NCI-H1930 (cell line): ENCODE measurements around the gene OR4X2.
"Not testable (repeated sequence)": the region's sequence is repeated elsewhere in the genome, so short reads cannot be mapped to it uniquely, and the experiment has no call there.

Source experiments
- DNase-seq, 2 experiments: peaks; one replicate each; lab custom pipeline; 2025; lab: John Stamatoyannopoulos, UW

Gene OR4X2, protein sequence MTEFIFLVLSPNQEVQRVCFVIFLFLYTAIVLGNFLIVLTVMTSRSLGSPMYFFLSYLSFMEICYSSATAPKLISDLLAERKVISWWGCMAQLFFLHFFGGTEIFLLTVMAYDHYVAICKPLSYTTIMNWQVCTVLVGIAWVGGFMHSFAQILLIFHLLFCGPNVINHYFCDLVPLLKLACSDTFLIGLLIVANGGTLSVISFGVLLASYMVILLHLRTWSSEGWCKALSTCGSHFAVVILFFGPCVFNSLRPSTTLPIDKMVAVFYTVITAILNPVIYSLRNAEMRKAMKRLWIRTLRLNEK

DNA sequence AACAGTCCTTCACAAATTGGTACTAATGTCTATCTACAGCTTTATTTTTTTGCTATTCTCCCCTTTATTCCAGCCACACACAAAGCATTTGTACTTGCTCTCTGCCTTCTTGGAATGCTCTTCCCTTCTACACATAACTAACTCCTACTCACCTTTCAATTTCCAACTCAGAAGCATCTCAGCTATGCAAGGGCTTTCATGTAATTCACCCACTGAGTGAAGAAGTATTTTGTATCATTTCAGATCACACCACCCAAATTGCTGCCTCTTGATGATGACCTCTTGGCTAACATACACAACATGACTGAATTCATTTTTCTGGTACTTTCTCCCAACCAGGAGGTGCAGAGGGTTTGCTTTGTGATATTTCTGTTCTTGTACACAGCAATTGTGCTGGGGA lies at the start of gene OR4X2:
Gene OR4X2, plus strand, starts transcription at position 301 of the 400 bp plus-strand sequence. Its CDS starts 0 bp downstream, at position 301.
- no peak for DNase-seq

DNA sequence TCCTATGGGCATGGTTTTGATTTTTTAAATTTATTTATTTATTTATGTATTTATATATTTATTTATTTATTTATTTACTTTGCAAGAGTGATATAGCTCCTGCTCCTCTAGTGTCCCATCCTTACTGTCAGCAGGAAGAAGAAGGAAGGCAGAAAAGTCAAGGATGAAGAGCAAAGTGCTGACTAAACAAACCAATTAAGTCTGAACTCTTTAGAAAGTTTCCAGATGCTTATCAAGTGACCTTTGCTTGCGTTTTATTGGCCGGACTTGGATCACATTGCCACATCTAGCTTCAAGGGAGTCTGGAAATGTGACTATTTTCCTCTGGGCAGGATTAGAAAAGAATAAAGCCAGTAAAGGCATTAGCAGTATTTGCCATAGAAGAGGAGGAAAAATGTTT lies 37.0 kb upstream of the OR4X2 start:
- no peak for DNase-seq

DNA sequence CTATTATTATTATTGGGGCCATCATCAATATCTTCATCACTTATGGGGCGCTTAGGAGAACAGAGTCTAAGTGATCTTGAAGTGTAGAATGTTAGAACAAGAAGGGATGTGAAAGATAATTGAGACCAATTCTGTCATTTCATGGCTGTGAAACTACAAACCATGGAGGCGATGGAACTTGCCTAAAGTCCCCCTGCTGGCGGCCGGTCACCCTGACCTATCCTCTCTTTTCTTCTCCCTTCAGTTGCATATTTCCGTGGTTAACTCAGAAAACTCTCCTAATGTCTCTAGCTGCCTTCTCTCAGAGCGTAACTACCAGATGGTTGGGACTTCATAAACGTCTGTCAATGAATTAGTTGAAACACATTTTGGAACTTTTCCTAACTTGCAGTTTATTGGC lies 34.9 kb upstream of the OR4X2 start:
- no peak for DNase-seq

DNA sequence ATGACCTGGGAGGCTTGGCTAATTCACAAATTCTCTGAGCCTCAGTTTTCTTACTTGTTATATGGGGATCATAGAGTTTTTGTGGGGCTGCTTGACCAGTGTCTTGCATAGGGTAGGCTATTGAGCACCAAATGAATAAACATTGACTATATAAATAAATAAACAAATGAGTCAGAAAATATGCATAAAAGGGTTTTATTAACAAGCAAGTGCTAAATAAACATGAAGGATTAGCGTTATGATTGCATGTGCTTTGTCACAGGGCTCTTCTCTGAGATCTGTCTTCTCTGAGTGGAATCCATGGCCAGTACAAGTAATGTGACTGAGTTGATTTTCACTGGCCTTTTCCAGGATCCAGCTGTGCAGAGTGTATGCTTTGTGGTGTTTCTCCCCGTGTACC lies 28.4 kb upstream of the OR4X2 start, which contains the start of gene OR4B1:
Gene OR4B1, plus strand, starts transcription at position 301 of the 400 bp plus-strand sequence. Its CDS starts 0 bp downstream, at position 301.
- DNase-seq: no peak

DNA sequence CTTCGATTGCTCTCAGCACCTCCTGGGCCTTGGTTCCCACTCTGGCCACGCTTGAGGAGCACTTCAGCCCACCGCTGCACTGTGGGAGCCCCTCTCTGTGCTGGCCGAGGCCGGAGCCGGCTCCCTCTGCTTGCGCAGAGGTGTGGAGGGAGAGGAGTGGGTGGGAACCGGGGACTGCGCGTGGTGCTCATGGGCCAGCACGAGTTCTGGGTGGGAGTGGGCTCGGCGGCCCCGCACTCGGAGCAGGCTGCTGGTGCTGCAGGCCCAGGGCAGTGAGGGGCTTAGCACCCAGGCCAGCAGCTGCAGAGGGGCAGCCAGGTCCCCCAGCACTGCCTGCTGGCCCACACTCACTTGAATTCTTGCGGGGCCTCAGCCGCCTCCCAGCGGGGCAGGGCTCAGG lies 16.1 kb upstream of the OR4X2 start:
- no peak for DNase-seq

DNA sequence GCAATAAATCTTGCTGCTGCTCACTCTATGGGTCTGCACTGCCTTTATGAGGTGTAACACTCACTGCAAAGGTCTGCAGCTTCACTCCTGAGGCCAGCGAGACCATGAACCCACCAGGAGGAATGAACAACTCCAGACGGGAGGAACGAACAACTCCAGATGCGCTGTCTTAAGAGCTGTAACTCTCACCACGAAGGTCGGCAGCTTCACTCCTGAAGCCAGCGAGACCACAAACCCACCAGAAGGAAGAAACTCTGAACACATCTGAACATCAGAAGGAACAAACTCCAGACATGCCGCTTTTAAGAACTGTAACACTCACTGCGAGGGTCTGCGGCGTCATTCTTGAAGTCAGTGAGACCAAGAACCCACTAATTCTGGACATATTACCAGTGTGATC lies 14.8 kb upstream of the OR4X2 start:
- not testable (repeated sequence) for DNase-seq

DNA sequence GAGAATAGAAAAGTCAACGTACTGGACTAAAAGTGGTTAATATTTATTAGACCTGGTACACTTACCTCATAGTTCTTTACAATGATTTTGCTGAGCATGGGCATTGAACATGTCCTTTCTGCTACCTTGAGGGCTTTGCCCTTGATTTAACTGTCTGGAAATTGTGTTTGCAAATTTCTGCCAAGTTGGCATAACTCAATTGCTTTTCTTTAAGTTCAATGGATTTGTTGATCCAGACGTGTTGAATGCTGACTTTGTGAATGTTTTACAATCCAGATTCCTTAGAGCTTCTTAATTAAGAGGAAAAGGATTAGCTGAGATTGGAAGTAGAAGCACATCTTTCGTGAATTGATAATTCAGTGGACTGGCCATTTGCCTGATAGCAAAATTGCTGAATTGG lies 7.2 kb upstream of the OR4X2 start:
- DNase-seq: no peak

DNA sequence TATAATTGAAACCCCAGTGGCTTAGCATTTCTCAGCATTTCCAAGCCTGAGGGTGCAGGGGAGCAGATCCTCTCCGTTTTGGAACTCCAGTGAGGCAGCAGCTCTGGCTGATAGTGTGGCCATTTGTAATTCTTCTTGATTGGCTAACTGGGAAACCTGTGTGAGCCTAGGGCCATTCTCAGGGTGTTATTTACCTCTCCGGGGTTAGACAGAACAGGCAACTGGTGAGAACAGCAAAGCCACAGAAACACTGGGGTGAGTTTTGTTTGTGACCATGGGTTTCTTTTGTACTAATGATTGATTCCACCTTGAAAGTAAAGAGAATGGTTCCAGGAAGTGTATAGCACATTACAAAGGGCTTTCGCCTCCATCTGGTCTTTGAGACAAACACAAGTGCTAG lies 2.4 kb upstream of the OR4X2 start:
- DNase-seq: no peak

DNA sequence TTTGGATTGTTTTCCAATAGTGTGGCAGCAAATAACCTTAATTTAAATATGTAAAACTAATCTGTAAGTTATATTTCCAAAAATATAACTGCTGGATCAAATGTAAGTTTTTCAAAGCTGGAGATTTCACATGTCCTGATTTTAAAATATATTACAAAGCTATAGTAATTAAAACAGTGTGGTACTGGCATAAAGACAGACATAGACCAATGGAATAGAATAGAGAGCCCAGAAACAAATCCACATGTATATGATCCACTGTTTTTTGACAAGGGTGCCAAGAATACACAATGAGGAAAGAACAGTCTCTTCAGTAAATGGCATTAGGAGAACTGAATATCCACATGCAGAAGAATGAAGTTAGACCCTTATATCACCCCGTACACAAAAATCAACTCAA lies 4.0 kb downstream of the OR4X2 start:
- no peak for DNase-seq

DNA sequence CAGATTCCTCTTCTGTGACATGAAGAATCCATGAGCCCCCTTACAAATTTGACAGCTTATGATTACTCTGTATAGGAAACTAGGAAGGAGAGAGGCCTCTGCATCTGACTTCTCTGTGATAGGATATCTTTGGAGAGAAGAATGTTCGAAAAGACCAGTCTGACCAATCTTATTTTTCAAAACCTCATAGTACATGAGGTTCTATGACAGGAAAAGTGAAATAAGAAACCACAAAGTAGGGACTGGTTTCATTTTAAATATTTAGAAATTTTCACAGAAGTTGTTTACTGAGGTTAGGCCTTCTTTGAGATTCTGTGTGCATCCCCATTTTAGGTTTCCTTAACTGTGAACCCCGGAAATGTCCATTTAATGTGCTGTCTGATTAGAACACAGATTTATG lies 16.7 kb downstream of the OR4X2 start:
- no peak for DNase-seq

DNA sequence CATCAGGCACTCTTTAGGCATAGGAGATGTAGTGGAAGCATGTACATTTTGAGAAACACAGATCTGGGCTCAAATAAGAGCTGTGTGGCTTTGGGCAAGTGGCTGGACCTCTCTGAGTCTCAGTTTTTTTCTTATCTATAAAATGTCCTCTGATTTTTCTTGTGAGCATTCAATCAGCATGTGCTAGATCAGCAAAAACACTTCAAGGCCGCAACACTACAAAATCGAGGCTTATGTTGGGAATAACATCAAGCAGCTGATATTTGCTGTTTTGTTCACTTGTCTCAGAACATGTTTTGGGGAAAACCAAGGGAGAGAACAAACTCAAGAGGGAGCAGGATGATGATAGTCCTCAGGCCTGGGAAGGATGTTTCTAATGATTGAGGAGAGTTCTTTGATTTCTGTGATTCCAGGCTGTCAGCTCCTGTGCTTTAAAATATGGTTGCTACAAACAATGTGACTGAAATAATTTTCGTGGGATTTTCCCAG lies 18.6 kb downstream of the OR4X2 start, which contains the start of gene OR4X1:
Gene OR4X1, plus strand, starts transcription at position 439 of the 489 bp plus-strand sequence. Its CDS starts 0 bp downstream, at position 439.
- DNase-seq: no peak

DNA sequence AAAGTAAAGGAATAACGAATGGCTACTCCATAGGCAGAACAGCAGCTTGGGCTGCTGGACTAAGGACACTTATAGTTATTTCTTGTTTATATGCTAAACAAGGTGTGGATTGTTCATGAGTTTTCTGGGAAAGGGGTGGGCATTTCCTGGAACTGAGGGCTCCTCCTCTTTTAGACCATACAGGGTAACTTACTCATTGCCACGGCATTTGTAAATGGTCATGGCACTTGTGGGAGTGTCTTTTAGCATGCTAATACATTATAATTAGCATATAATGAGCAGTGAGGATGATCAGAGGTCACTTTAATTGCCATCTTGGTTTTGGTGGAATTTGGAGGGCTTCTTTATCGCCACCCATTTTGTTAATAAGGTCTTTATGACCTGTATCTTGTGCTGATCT lies 25.7 kb downstream of the OR4X2 start:
- DNase-seq: no peak

DNA sequence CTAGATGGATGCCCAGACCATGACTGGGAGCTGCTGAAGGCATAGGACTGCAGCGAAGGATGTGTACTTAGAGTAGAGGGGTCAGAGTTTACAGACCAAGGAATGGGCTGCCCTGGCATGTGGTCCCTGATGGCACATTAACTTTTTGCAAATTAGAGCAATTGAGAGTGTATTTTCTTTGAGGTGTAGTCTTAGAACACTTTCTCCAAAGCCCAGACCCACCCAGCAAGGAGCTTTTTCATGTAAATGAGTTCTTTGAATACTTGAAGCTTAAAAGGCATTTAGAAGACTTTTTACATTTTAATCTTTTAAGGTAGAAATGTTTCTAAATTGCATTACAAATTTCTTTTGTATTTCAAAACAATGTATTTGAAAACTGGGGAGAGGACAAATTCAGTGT lies 27.7 kb downstream of the OR4X2 start:
- DNase-seq: no peak
